NCI-H2196 (cell line): ENCODE measurements around the gene ENPP1.
"Not testable (repeated sequence)": the region's sequence is repeated elsewhere in the genome, so short reads cannot be mapped to it uniquely, and the experiment has no call there.

ENCODE experiments used
- DNase-seq: peaks from one replicate; lab custom pipeline; 2025; ENCODE audit not compliant: unreplicated experiment; lab: John Stamatoyannopoulos, UW

ENPP1 gene

GRCh38 chr6:131828080-131828479 is 20.3 kb downstream of the ENPP1 start:
- no peak for DNase-seq

GRCh38 chr6:131828951-131829350 is 21.1 kb downstream of the ENPP1 start:
- no peak for DNase-seq

- no peak for DNase-seq
Measured at GRCh38 chr6:131831392-131831791, 23.6 kb downstream of the ENPP1 start.

- no peak for DNase-seq
Measured at GRCh38 chr6:131831886-131832285, 24.1 kb downstream of the ENPP1 start.

- DNase-seq = no peak
Measured at GRCh38 chr6:131832363-131832762, 24.5 kb downstream of the ENPP1 start.

- no peak for DNase-seq
Measured at GRCh38 chr6:131838051-131838450, 30.2 kb downstream of the ENPP1 start.

GRCh38 chr6:131839388-131839787 is 31.6 kb downstream of the ENPP1 start:
- no peak for DNase-seq

- DNase-seq = no peak
Measured at GRCh38 chr6:131840441-131840840, 32.6 kb downstream of the ENPP1 start.

GRCh38 chr6:131840936-131841583 is 33.2 kb downstream of the ENPP1 start:
- DNase-seq = no peak

GRCh38 chr6:131843768-131844167 is 35.9 kb downstream of the ENPP1 start:
- DNase-seq = no peak

GRCh38 chr6:131844243-131844841 is 36.5 kb downstream of the ENPP1 start:
- no peak for DNase-seq

GRCh38 chr6:131846023-131846663 is 38.3 kb downstream of the ENPP1 start:
- DNase-seq = no peak

- DNase-seq = no peak
Measured at GRCh38 chr6:131846905-131847304, 39.1 kb downstream of the ENPP1 start.

- DNase-seq = no peak
Measured at GRCh38 chr6:131849799-131850198, 42.0 kb downstream of the ENPP1 start.

- DNase-seq = no peak
Measured at GRCh38 chr6:131851049-131851769, 43.4 kb downstream of the ENPP1 start.

- DNase-seq = no peak
Measured at GRCh38 chr6:131852200-131852599, 44.4 kb downstream of the ENPP1 start.

- no peak for DNase-seq
Measured at GRCh38 chr6:131854803-131855202, 47.0 kb downstream of the ENPP1 start.

GRCh38 chr6:131858765-131859415 is 51.1 kb downstream of the ENPP1 start:
- DNase-seq = no peak

- not testable (repeated sequence) for DNase-seq
Measured at GRCh38 chr6:131859658-131860057, 51.8 kb downstream of the ENPP1 start.

GRCh38 chr6:131861381-131861780 is 53.6 kb downstream of the ENPP1 start:
- DNase-seq = no peak

- no peak for DNase-seq
Measured at GRCh38 chr6:131862476-131862875, 54.7 kb downstream of the ENPP1 start.
